K562 (cell line): ENCODE measurements around the gene SULT1A1. TPM values are rescaled to one million over a fixed set of nuclear protein-coding genes. Genes with fewer than 3 reads are reported as not detected.

Experiments
- ATAC-seq: fragments of 200-7000 bp; cut with Tn5 transposase; 3 replicates; pipeline ENCODE4 v1.9.1; 2020; ENCODE audit warnings: moderate library complexity
- BruUV-seq: library from RNA; stranded (reverse); fragments of 400-500 nt; replicated peaks from 2 replicates; lab custom pipeline; 2021; lab: Mats Ljungman, UMichigan
- CTCF ChIA-PET: fragments of 300-600 bp; formaldehyde crosslinking; extraction: SDS; loops from one replicate; lab custom pipeline; 2021; ENCODE audit warnings: low intra/inter-chr PET ratio; lab: Yijun Ruan, JAX
- POLR2A ChIA-PET: fragments of 300-600, 350-650 bp; sonication (Branson Sonifier 250); formaldehyde crosslinking; extraction: SDS; loops from one replicate; lab custom pipeline; 2021; ENCODE audit warnings: antibody characterized with exemption, inconsistent platforms; lab: Yijun Ruan, JAX
- DNase-seq, 4 experiments: peaks; one replicate each; pipeline versions ENCODE4 v3.0.0 to v3.0.0-alpha.2; 2011 to 2018; ENCODE audit warnings: low spot score in 3 of 4, mixed read lengths in 3 of 4; ENCODE audit errors: extremely low read depth in 1 of 4
- FAIRE-seq: peaks from 2 replicates; lab custom pipeline; 2011; peaks lifted over from hg19 to GRCh38; lab: Jason Lieb, UNC
- H2AFZ ChIP-seq: 2 replicates; pipeline ENCODE4 v1.6.0; 2011; ENCODE audit warnings: low read depth, low read length, control low read depth, inconsistent platforms
- H3K27ac ChIP-seq: fragments of 200-600 bp; 3 replicates; pipeline ENCODE4 v1.8.0; 2011; ENCODE audit warnings: low read depth, mild to moderate bottlenecking, control low read depth, inconsistent platforms, low read length, moderate library complexity, mixed read lengths; ENCODE audit errors: extremely low read depth
- H3K27me3 ChIP-seq, 2 experiments: fragments of 300-600 bp in 1 of 2; 2 replicates in 1 of 2; 3 replicates in 1 of 2; pipeline versions ENCODE4 v1.6.0 to v1.8.0; 2011; ENCODE audit warnings: inconsistent platforms in 2 of 2, low read length in 2 of 2, mild to moderate bottlenecking in 1 of 2, mixed read lengths in 1 of 2, moderate library complexity in 1 of 2; ENCODE audit not compliant: control insufficient read depth in 2 of 2, insufficient read depth in 2 of 2
- H3K36me3 ChIP-seq: fragments of 300-600 bp; 3 replicates; pipeline ENCODE4 v1.8.0; 2011; ENCODE audit warnings: mild to moderate bottlenecking, low read length, inconsistent platforms; ENCODE audit not compliant: control insufficient read depth, insufficient read depth
- H3K4me1 ChIP-seq, 2 experiments: fragments of 200-600 bp in 1 of 2; replicated peaks in 1 of 2; 2 replicates in 1 of 2; 3 replicates in 1 of 2; pipeline versions ENCODE4 v1.5.1 to v1.8.0; 2011; ENCODE audit warnings: inconsistent platforms in 2 of 2, low read length in 2 of 2, mild to moderate bottlenecking in 1 of 2, mixed read lengths in 1 of 2, moderate library complexity in 1 of 2; ENCODE audit not compliant: control insufficient read depth in 2 of 2, insufficient read depth in 2 of 2
- H3K4me2 ChIP-seq: 2 replicates; pipeline ENCODE4 v1.6.1; 2011; ENCODE audit warnings: low read length, control low read depth, inconsistent platforms, mixed read lengths; ENCODE audit not compliant: insufficient read depth
- H3K4me3 ChIP-seq: fragments of 200-600 bp; sonication (generic), shearing (Covaris generic); 2 replicates; pipeline ENCODE4 v1.5.1; 2016; ENCODE audit warnings: control low read depth, inconsistent platforms
- H3K79me2 ChIP-seq: fragments of 200-600 bp; 3 replicates; pipeline ENCODE4 v1.8.0; 2011; ENCODE audit warnings: low read length, inconsistent platforms; ENCODE audit not compliant: control insufficient read depth, insufficient read depth
- H3K9ac ChIP-seq, 2 experiments: 2 replicates each; pipeline versions ENCODE4 v1.6.0 to v1.6.1; 2011; ENCODE audit warnings: low read depth in 2 of 2, low read length in 2 of 2, control low read depth in 1 of 2, inconsistent platforms in 1 of 2, mild to moderate bottlenecking in 1 of 2, mixed read lengths in 1 of 2; ENCODE audit not compliant: insufficient read depth in 1 of 2
- H3K9me1 ChIP-seq: one replicate; pipeline ENCODE4 v1.6.0; 2011; ENCODE audit warnings: inconsistent platforms, mild to moderate bottlenecking, low read length, moderate library complexity; ENCODE audit not compliant: control insufficient read depth, insufficient read depth
- H3K9me3 ChIP-seq: replicated peaks from 2 replicates; pipeline ENCODE4 v1.5.1; 2011; ENCODE audit warnings: low read depth, low read length, inconsistent platforms; ENCODE audit not compliant: control insufficient read depth, insufficient read depth
- H4K20me1 ChIP-seq: replicated peaks from 2 replicates; pipeline ENCODE4 v1.6.1; 2011; ENCODE audit warnings: low read length, inconsistent platforms, mixed read lengths; ENCODE audit not compliant: control insufficient read depth, insufficient read depth
- ARID1B ChIP-seq: fragments of 450-650 bp; IDR thresholded peaks from 2 replicates; pipeline ENCODE4 v1.6.1; 2016; ENCODE audit warnings: antibody characterized with exemption, mild to moderate bottlenecking, inconsistent platforms
- ETS2 ChIP-seq: IDR thresholded peaks from 2 replicates; pipeline ENCODE4 v1.6.1; 2016; ENCODE audit warnings: borderline replicate concordance, missing genetic modification characterization, mild to moderate bottlenecking, moderate library complexity, missing compliant biosample characterization; ENCODE audit not compliant: poor library complexity, severe bottlenecking
- GABPB1 ChIP-seq: sonication (generic); formaldehyde crosslinking; IDR thresholded peaks from 2 replicates; pipeline ENCODE4 v1.8.0; 2022; ENCODE audit warnings: mild to moderate bottlenecking, missing genetic modification reagents
- HDAC3 ChIP-seq: fragments of 450-650 bp; IDR thresholded peaks from 2 replicates; pipeline ENCODE4 v1.6.1; 2018; ENCODE audit warnings: borderline replicate concordance, mild to moderate bottlenecking, moderate library complexity; ENCODE audit not compliant: partially characterized antibody
- NCOA6 ChIP-seq: fragments of 450-650 bp; IDR thresholded peaks from 2 replicates; pipeline ENCODE4 v1.6.1; 2017; ENCODE audit warnings: mild to moderate bottlenecking
- NR3C1 ChIP-seq: sonication (generic); formaldehyde crosslinking; IDR thresholded peaks from 2 replicates; pipeline ENCODE4 v1.8.1; 2022; ENCODE audit warnings: missing genetic modification reagents
- SRF ChIP-seq, 2 experiments: fragments of 250-450, 450-650 bp in 1 of 2; sonication (Bioruptor Pico) in 1 of 2; sonication (generic) in 1 of 2; formaldehyde crosslinking; IDR thresholded peaks; 2 replicates each; pipeline versions ENCODE4 v1.5.0 to v1.5.1; 2020 to 2022; ENCODE audit warnings: mild to moderate bottlenecking in 1 of 2, missing genetic modification reagents in 1 of 2
- ZNF324 ChIP-seq: fragments of 250-450 bp; sonication (Bioruptor Pico); IDR thresholded peaks from 2 replicates; pipeline ENCODE4 v1.4.0; 2020; ENCODE audit warnings: mild to moderate bottlenecking
- WGBS: fragments of 100-300 bp; shearing (Covaris generic); methylation state at CpG from one replicate; pipeline ENCODE4 v1.1.6; 2016; ENCODE audit warnings: low coverage, mixed read lengths; ENCODE audit not compliant: insufficient coverage; ENCODE audit errors: missing lambda C conversion rate; 5-methylcytosine and 5-hydroxymethylcytosine counted together
- in situ Hi-C: fragments of 300-500 bp; cut with MboI; formaldehyde crosslinking; loops from 4 replicates; pipeline ENCODE4 v1.15.0; 2018; ENCODE audit warnings: inconsistent platforms, mixed read lengths
- intact Hi-C: fragments of 100-400 bp; cut with micrococcal nuclease; formaldehyde crosslinking; loops from 2 replicates; pipeline ENCODE4 v1.14.2; 2022
- polyA plus RNA-seq, 8 experiments: library from polyadenylated mRNA; depleted of rRNA in 4 of 8; stranded (reverse) in 5 of 8; unstranded in 3 of 8; fragments of >200 nt; fragmentation: Nextera tagmentation in 2 of 8; fragmentation: Illumina TruSeq in 1 of 8; extraction: Ambion mirVana in 2 of 8; extraction: Trizol in 1 of 8; gene quantifications; 2 replicates each; pipeline versions ENCODE4 v1.2.1 to v1.2.3, GENCODE V29; 2011 to 2014; ENCODE audit warnings: inconsistent platforms in 1 of 8, missing spikeins in 1 of 8
- total RNA-seq, 7 experiments: library from RNA; depleted of rRNA in 6 of 7; stranded (reverse); fragments of >200 nt in 6 of 7; fragmentation: Illumina TruSeq in 2 of 7; extraction: Trizol in 2 of 7; gene quantifications; 2 replicates each; pipeline versions ENCODE4 v1.2.1 to v1.2.3, GENCODE V29; 2011 to 2021; ENCODE audit warnings: low replicate concordance in 1 of 7
- TF ChIP-seq, protein P1 (sequence below): fragments of 450-650 bp; formaldehyde crosslinking; IDR thresholded peaks from 2 replicates; pipeline ENCODE4 v1.4.0; 2022; ENCODE audit warnings: mild to moderate bottlenecking, moderate library complexity
- TF ChIP-seq, protein P2 (sequence below): IDR thresholded peaks from 3 replicates; pipeline ENCODE4 v1.6.1; 2011; ENCODE audit warnings: borderline replicate concordance, mild to moderate bottlenecking; ENCODE audit not compliant: insufficient read length, insufficient read depth
- TF ChIP-seq, protein P3 (sequence below): fragments of 250-450 bp; sonication (Bioruptor Pico); IDR thresholded peaks from 2 replicates; pipeline ENCODE4 v1.9.0; 2021; ENCODE audit warnings: mild to moderate bottlenecking
- TF ChIP-seq, protein P4 (sequence below): fragments of 450-650 bp; formaldehyde crosslinking; IDR thresholded peaks from 2 replicates; pipeline ENCODE4 v1.4.0; 2022; ENCODE audit warnings: missing genetic modification characterization

SULT1A1 gene
- total and polyA plus RNA-seq, 9 of the 15 experiments (the other 6 are each of a cell fraction or from before 2014, with no cell fraction given) = 3.4 to 30.1 (median 16.6) TPM

DNA sequence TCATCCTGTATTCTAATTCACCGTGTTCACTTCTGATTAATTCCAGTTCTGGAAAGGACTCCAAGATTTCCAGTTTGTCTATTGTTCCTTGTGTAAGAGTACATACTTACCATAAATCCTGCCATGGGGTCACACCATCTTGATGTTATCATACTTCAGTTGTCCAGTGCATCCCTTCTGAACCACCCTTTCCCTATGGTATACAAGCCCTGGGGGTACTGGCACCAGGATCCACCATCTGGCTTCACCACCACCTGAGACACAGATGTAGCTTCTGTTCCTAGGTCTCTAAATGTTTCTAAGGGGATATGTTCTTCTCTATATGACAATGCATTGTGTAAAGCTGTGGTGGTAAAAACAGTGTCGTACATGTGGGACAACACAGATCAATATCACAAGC, 34.9 kb downstream of the SULT1A1 start:
- DNase-seq (no peak), FAIRE-seq (no peak)
- POLR2A ChIA-PET = interaction anchor here (0.5 to 0.6 kb wide), 2 partner anchors 23 to 64 kb away, joined by 3 read pairs; no protein-coding TSS in a partner anchor
- Histone ChIP-seq H3K9ac (no peak overlapping the region), H3K4me2 (no peak overlapping the region), H4K20me1 (no peaks in the 10 kb centered on the region; the same call in 1 of the 2 replicates), H3K27me3 (no peaks in the 10 kb centered on the region), H3K4me3 (no peak overlapping the region), H3K9me3 (no peaks in the 10 kb centered on the region), H2AFZ (no peak overlapping the region)
- BruUV-seq = no TSS peak
- WGBS = 63% methylated on average over 2 of the region's 2 CpGs
- in situ Hi-C loops = no loop called here
- CTCF ChIA-PET = no interaction called here
- TF ChIP-seq, protein P1, sequence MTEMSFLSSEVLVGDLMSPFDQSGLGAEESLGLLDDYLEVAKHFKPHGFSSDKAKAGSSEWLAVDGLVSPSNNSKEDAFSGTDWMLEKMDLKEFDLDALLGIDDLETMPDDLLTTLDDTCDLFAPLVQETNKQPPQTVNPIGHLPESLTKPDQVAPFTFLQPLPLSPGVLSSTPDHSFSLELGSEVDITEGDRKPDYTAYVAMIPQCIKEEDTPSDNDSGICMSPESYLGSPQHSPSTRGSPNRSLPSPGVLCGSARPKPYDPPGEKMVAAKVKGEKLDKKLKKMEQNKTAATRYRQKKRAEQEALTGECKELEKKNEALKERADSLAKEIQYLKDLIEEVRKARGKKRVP (CRISPR knock-in tag) = no peak
- no peak for TF ChIP-seq SRF (CRISPR knock-in tag; IDR thresholded peaks at IDR 0.05)
- no peak for TF ChIP-seq NCOA6
- no peak for TF ChIP-seq ZNF324 (CRISPR knock-in tag)
- TF ChIP-seq HDAC3 = no peak
- TF ChIP-seq, protein P2, sequence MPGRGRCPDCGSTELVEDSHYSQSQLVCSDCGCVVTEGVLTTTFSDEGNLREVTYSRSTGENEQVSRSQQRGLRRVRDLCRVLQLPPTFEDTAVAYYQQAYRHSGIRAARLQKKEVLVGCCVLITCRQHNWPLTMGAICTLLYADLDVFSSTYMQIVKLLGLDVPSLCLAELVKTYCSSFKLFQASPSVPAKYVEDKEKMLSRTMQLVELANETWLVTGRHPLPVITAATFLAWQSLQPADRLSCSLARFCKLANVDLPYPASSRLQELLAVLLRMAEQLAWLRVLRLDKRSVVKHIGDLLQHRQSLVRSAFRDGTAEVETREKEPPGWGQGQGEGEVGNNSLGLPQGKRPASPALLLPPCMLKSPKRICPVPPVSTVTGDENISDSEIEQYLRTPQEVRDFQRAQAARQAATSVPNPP = no peak
- TF ChIP-seq GABPB1 (CRISPR knock-in tag) = no peak
- TF ChIP-seq, protein P3, sequence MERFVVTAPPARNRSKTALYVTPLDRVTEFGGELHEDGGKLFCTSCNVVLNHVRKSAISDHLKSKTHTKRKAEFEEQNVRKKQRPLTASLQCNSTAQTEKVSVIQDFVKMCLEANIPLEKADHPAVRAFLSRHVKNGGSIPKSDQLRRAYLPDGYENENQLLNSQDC (CRISPR knock-in tag) = no peak
- TF ChIP-seq NR3C1 (CRISPR knock-in tag) = no peak
- TF ChIP-seq ARID1B = no peak
- TF ChIP-seq ETS2 = no peak
- TF ChIP-seq, protein P4, sequence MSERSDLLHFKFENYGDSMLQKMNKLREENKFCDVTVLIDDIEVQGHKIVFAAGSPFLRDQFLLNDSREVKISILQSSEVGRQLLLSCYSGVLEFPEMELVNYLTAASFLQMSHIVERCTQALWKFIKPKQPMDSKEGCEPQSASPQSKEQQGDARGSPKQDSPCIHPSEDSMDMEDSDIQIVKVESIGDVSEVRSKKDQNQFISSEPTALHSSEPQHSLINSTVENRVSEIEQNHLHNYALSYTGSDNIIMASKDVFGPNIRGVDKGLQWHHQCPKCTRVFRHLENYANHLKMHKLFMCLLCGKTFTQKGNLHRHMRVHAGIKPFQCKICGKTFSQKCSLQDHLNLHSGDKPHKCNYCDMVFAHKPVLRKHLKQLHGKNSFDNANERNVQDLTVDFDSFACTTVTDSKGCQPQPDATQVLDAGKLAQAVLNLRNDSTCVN = no peak
- TF ChIP-seq, all 486 proteins: peak for 0
- Histone ChIP-seq H3K4me1 (0 out of 5 replicates have a peak, but pooled peaks cover 0 to 3% of the 10 kb centered on the region in 2 experiments), H3K27ac (no peak overlapping the region), H3K79me2 (no peaks in the 10 kb centered on the region; the same call in 2 of the 3 replicates), H3K9me1 (no peaks in the 10 kb centered on the region), H3K36me3 (no peaks in the 10 kb centered on the region)
- ATAC-seq = no peak
- intact Hi-C loops = no loop called here
